Subcutaneous abdominal adipose tissue (tissue), 5 donors: ENCODE measurements around the gene RALGAPA2.

Experiments used
- H3K27ac ChIP-seq: one replicate; pipeline ENCODE4 v1.7.0; 2013; ENCODE audit warnings: low read depth, mild to moderate bottlenecking, inconsistent platforms, low read length, moderate library complexity
- H3K27me3 ChIP-seq, 5 donors: one replicate each; pipeline ENCODE4 v1.7.0; 2013; ENCODE audit warnings: low read length in 5 of 5, inconsistent platforms in 1 of 5; ENCODE audit not compliant: control insufficient read depth in 5 of 5, insufficient read depth in 4 of 5
- H3K36me3 ChIP-seq, 5 donors: one replicate each; pipeline ENCODE4 v1.7.0; 2013; ENCODE audit warnings: low read length in 5 of 5; ENCODE audit not compliant: control insufficient read depth in 5 of 5, insufficient read depth in 5 of 5
- H3K4me1 ChIP-seq, 5 donors: one replicate each; pipeline ENCODE4 v1.7.0; 2013; ENCODE audit warnings: low read length in 5 of 5, mild to moderate bottlenecking in 3 of 5, moderate library complexity in 1 of 5; ENCODE audit not compliant: control insufficient read depth in 5 of 5, insufficient read depth in 5 of 5
- H3K4me3 ChIP-seq, 5 donors: one replicate each; pipeline ENCODE4 v1.7.0; 2013; ENCODE audit warnings: low read length in 5 of 5, low read depth in 1 of 5
- H3K9ac ChIP-seq, 5 donors: one replicate each; pipeline ENCODE4 v1.7.0; 2013; ENCODE audit warnings: low read length in 5 of 5, mild to moderate bottlenecking in 4 of 5, moderate library complexity in 3 of 5
- H3K9me3 ChIP-seq, 5 donors: one replicate each; pipeline ENCODE4 v1.7.0; 2013; ENCODE audit warnings: low read length in 5 of 5; ENCODE audit not compliant: control insufficient read depth in 5 of 5
- donor health status: healthy.
- donor health status: healthy.
- donor health status: healthy.
- donor health status: healthy.
- donor health status: healthy.

The RALGAPA2 gene

GRCh38 chr20:20500312-20500711 lies 212.1 kb downstream of the RALGAPA2 start:
- peaks cover 52 to 82% (median 75%) of the 10 kb centered on the region in 5 donors for H3K36me3 ChIP-seq

DNA sequence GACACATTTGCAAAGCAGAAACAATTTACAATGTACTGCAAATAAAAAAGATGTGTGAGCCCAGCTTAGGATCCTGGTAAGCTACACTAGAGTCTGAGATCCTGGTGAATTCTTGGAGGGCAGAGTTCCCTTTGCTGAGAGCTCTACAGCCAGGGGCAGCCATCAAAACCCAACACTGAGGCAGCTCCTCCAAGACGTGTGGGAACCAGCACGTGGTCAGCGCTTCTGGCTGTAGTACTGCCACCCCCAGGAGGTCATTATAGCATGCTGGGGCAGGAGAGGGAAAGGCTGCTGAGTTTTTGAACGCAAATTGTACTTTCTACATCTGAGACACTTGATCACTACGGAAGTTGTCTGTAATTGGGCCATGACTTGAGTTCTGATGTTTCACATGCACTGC lies 213.0 kb downstream of the RALGAPA2 start:
- Histone ChIP-seq H3K9me3 (no peaks in the 10 kb centered on the region), H3K4me1 (no peaks in the 10 kb centered on the region), H3K9ac (no peak overlapping the region), H3K36me3 (peaks cover 51 to 91% (median 76%) of the 10 kb centered on the region in 5 donors), H3K4me3 (no peak overlapping the region), H3K27ac (no peak overlapping the region), H3K27me3 (no peaks in the 10 kb centered on the region)

More at GRCh38 chr20:20500312-20500711, 212.1 kb downstream of the RALGAPA2 start:
- H3K9ac ChIP-seq: no peak overlapping the region
- H3K9me3 ChIP-seq: no peaks in the 10 kb centered on the region
- no peaks in the 10 kb centered on the region for H3K27me3 ChIP-seq
- no peak overlapping the region for H3K4me3 ChIP-seq
- no peaks in the 10 kb centered on the region for H3K4me1 ChIP-seq
- no peak overlapping the region for H3K27ac ChIP-seq

DNA sequence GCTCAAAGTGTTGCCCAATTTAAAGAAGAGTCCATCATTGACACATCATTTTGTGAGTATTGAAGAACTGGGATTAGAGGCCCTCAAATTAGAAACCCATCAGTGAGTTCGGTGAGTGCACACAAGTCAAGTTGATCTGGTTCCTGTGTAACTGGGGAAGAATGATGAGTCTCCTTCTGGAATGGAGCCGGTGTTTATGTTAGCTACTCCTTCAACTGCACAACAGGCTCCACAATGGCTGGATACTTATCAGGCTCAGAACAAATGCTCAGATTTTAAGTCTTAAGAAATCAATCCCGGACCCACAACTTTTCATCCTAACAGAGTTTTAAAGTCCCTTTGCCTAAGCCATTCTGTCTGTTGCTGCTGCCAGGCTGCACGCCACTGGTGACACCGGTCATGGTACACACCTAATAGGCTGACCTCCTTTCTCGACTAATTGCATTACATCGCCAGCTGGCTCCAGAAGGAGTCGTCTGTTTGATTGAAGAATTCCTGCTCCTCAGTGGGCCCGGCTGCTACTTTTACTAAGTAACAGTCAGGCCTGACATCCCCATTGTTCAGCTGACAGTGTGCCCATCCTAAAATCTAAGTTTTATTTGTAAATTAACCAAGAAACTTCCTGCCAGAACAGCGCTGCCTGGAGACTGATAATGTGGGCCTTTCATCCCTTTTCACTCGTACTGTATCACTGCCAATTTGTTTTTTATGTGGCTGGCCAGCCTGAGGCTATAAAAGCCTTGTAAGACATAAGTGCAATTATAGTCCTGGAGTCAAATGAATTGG lies 214.2 kb downstream of the RALGAPA2 start:
- no peaks in the 10 kb centered on the region for H3K27me3 ChIP-seq
- no peaks in the 10 kb centered on the region for H3K9me3 ChIP-seq
- H3K4me1 ChIP-seq: no peaks in the 10 kb centered on the region
- peaks cover 51 to 89% (median 77%) of the 10 kb centered on the region in 5 donors for H3K36me3 ChIP-seq
- H3K4me3 ChIP-seq: no peak overlapping the region
- no peak overlapping the region for H3K27ac ChIP-seq
- H3K9ac ChIP-seq: no peak overlapping the region

- H3K36me3 ChIP-seq: peaks cover 46 to 83% (median 71%) of the 10 kb centered on the region in 5 donors
- peaks cover 0 to 5% (median 4%) of the 10 kb centered on the region in 5 donors for H3K4me1 ChIP-seq
- no peak overlapping the region for H3K27ac ChIP-seq
- H3K9ac ChIP-seq: no peak overlapping the region
- no peaks in the 10 kb centered on the region for H3K9me3 ChIP-seq
- H3K27me3 ChIP-seq: no peaks in the 10 kb centered on the region
- H3K4me3 ChIP-seq: no peak overlapping the region
Observed at GRCh38 chr20:20497242-20497978, 215.0 kb downstream of the RALGAPA2 start.

GRCh38 chr20:20495729-20496503 lies 216.5 kb downstream of the RALGAPA2 start:
- peaks cover 0 to 5% (median 4%) of the 10 kb centered on the region in 5 donors for H3K4me1 ChIP-seq
- peaks cover 47 to 78% (median 60%) of the 10 kb centered on the region in 5 donors for H3K36me3 ChIP-seq
- H3K9ac ChIP-seq: no peak overlapping the region
- H3K27ac ChIP-seq: no peak overlapping the region
- no peak overlapping the region for H3K4me3 ChIP-seq
- no peaks in the 10 kb centered on the region for H3K27me3 ChIP-seq
- no peaks in the 10 kb centered on the region for H3K9me3 ChIP-seq

- H3K9me3 ChIP-seq: no peaks in the 10 kb centered on the region
- no peaks in the 10 kb centered on the region for H3K27me3 ChIP-seq
- H3K9ac ChIP-seq: no peak overlapping the region
- H3K27ac ChIP-seq: no peak overlapping the region
- peaks cover 0 to 5% (median 4%) of the 10 kb centered on the region in 5 donors for H3K4me1 ChIP-seq
- no peak overlapping the region for H3K4me3 ChIP-seq
- peaks cover 40 to 70% (median 51%) of the 10 kb centered on the region in 5 donors for H3K36me3 ChIP-seq
Observed at GRCh38 chr20:20493701-20494100, 218.7 kb downstream of the RALGAPA2 start.

GRCh38 chr20:20492521-20493332 lies 219.7 kb downstream of the RALGAPA2 start:
- no peak overlapping the region for H3K9ac ChIP-seq
- H3K36me3 ChIP-seq: peaks cover 42 to 70% (median 50%) of the 10 kb centered on the region in 5 donors
- no peaks in the 10 kb centered on the region for H3K27me3 ChIP-seq
- no peak overlapping the region for H3K4me3 ChIP-seq
- no peak overlapping the region for H3K27ac ChIP-seq
- H3K4me1 ChIP-seq: peaks cover 0 to 5% (median 4%) of the 10 kb centered on the region in 5 donors
- no peaks in the 10 kb centered on the region for H3K9me3 ChIP-seq

DNA sequence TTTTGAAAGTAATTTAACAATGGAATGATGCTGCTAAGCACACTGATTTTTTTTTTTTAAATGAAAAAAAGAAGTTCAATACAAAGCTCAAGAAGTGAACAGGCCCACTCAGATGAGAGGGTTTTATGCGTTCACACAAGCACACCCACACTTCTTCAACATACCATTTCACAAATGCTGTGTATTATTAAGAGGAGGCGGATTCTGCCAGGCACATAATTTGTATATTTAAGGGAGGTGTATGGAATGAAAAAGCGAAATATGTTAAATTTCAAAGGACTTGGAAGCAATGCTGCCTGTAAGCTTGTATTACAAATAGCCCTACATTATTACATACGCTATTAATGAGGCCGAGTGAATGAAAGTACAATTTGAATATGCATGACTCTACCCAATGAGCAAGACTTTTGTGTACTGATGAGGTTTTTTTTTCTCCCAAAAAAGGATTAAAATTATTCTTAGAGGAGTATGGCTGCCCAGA lies 220.6 kb downstream of the RALGAPA2 start:
- Histone ChIP-seq H3K36me3 (peaks cover 40 to 68% (median 48%) of the 10 kb centered on the region in 5 donors), H3K4me1 (peaks cover 0 to 5% (median 4%) of the 10 kb centered on the region in 5 donors), H3K9ac (no peak overlapping the region), H3K9me3 (no peaks in the 10 kb centered on the region), H3K27ac (no peak overlapping the region), H3K4me3 (no peak overlapping the region), H3K27me3 (no peaks in the 10 kb centered on the region)

GRCh38 chr20:20491110-20491783 lies 221.2 kb downstream of the RALGAPA2 start:
- H3K36me3 ChIP-seq: peaks cover 37 to 65% (median 48%) of the 10 kb centered on the region in 5 donors

More at GRCh38 chr20:20491110-20491783, 221.2 kb downstream of the RALGAPA2 start:
- peaks cover 0 to 5% (median 4%) of the 10 kb centered on the region in 5 donors for H3K4me1 ChIP-seq
- H3K9ac ChIP-seq: no peak overlapping the region
- H3K9me3 ChIP-seq: no peaks in the 10 kb centered on the region
- no peak overlapping the region for H3K4me3 ChIP-seq
- no peaks in the 10 kb centered on the region for H3K27me3 ChIP-seq
- H3K27ac ChIP-seq: no peak overlapping the region
